ENCODE measurements around the gene MLEC.
"Not testable (repeated sequence)": the region's sequence is repeated elsewhere in the genome, so short reads cannot be mapped to it uniquely, and the experiment has no call there.

Gene MLEC

DNA sequence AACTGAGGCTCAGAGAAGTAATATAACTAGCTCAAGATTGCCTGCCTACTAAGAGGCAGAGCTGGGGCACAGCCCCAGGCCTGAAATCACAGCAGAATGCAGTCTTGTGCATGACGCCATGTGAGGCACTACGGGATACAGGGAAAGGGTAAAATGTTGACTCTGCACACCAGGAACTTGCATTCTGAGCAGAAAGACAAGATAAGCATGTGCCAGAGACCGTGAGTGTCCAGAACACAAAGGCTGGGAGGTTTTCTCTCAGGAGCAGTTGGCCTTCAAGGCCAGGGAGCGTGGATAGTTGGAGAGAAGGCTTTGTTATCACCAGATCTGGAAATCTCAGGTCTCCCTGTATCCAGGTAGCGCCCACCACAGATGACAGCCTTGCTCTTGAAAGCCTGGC lies 23.2 kb upstream of the MLEC start:
- no peak for DNase-seq

- peak; percentile 44 for DNase-seq
These were observed 20.2 kb upstream of the MLEC start for GRCh38 chr12:120666571-120667390.

DNA sequence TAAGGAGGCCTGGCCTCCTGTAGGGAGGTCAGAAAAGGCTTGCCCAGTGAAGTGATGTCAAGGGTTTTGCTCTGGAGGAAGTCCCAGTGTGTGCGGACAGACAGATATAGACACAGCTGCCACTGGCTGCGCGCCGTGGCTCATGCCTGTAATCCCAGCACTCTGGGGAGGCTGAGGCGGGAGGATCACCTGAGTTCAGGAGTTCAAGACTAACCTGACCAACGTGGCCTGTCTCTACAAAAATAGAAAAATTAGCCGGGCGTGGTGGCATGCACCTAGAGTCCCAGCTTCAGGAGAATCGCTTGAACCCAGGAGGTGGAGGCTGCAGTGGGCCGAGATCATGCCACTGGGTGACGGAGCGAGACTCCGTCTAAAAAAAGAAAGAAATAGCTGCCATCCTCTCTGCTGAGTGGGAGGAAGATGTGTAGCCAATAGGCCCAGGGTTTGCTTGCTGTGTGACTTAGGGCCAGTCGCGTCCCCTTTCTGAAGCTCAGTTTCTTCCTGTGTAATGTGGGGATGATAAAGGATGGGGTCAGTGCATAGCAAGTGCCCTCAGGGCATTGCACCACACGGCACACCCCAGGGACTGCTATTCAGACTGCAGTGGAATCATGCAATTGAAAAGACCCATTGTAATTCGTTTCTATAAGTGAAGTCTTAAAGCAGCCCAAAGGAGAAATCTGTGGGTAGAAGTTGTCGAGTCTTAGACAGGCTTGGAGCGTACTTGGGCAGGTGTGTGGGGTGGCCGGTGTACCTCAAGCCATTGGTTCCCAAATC lies 18.7 kb upstream of the MLEC start:
- no peak for DNase-seq

- peak; percentile 56 for DNase-seq
These were observed 17.8 kb upstream of the MLEC start for GRCh38 chr12:120668868-120669840.

DNA sequence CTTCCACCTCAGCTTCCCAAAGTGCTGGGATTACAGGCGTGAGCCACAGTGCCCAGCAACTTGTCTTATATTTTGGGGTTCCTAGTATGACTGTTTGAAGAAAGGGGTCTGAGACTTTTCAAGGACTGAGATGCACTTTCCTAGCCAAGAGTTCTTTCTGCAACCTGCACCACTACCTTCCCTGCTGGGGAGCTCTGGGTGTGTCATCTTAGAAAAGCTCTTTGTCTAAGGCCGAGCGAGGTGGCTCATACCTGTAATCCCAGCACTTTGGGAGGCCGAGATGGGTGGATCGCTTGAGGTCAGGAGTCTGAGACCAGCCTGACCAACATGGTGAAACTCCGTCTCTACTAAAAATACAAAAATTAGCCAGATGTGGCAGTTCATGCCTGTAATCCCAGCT lies 16.7 kb upstream of the MLEC start:
- DNase-seq: not testable (repeated sequence)

GRCh38 chr12:120670667-120671066 lies 16.3 kb upstream of the MLEC start:
- DNase-seq: no peak

- DNase-seq: no peak
These were observed 12.8 kb upstream of the MLEC start for GRCh38 chr12:120674097-120674636.

- no peak for DNase-seq
These were observed 9.0 kb upstream of the MLEC start for GRCh38 chr12:120677765-120678473.

DNA sequence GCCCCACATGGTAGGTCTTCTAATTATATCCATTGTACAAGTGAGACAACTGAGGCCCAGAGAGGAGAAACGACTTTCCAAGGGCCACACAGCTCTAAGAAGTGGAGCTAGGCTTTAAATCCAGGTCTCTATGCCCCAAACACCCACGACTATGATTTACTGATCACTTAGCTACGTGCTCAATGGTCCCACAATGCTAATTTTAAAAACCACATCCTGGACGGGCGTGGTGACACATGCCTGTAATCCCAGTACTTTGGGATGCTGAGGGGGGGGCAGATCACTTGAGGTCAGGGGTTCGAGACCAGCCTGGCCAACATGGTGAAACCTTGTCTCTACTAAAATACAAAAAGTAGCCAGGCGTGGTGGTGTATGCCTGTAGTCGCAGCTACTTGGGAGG lies 8.4 kb upstream of the MLEC start:
- no peak for DNase-seq

- DNase-seq: no peak
These were observed 6.7 kb upstream of the MLEC start for GRCh38 chr12:120680165-120680738.

- DNase-seq: no peak
These were observed 2.4 kb upstream of the MLEC start for GRCh38 chr12:120684523-120684932.

GRCh38 chr12:120685522-120685921 lies 1.4 kb upstream of the MLEC start:
- DNase-seq: no peak

DNA sequence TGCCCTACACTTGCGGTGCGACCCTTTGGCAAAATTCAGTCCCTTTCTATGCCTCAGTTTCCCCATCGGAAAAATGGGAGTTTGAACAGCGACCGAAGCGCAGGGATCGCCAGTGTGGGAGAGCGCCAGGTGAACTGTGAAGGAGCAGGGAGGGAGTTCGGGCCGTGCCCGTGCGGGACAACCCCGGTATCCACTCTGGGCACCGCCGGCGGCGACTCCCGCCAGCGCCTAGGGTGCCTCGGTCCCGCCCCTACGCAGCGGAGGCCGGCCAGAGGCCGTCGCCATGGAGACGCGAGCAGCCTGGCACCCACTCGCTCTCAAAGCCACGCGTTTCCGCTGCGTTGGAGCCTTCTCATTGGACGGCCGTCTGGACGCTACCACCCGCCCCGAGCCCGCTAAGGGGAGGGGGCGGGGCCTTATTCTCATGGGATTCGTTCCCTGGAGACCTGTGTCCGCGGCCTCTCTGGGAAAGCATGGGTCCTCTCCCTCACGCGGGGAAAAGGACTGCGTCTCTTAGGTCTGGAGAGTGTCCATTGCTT lies 729 bp upstream of the MLEC start:
- peak; percentile 95 for DNase-seq

GRCh38 chr12:120687578-120688289 lies 785 bp downstream of the MLEC start:
- DNase-seq: peak; percentile 39

GRCh38 chr12:120688527-120689071 lies 1.6 kb downstream of the MLEC start:
- no peak for DNase-seq

DNA sequence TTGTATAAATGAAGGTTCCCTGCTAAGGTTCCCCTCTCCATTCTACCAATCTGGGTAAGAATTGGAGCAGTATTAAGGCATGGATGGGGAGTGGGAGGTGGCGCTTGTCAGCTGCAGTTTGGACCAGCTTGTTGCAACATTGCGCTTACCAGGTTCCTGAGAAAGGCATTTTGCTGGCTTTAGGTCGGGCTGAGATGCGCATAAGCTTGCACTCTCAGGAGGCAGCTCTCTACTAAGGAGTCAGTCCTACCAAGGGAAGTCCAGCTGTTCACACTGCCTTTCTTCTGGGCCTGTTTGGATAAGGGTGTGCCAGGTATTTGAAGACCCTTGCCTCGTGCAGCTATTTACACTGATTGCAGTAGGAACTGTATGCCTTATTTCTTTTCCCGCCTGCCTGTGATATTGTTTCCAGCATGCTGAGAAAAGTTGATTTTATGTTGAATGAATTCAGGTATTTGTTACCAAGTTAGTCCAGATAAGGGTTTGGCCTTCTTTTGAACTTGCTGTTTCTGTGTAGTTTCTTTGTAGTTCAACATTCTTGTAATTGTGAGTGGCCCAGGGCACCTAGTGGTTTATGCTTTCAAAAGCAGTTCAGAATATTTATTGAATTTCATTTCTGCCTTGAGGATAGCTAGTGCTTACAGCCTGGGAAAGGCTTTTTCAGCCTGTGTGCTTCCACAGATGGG lies 2.6 kb downstream of the MLEC start:
- DNase-seq: no peak

DNA sequence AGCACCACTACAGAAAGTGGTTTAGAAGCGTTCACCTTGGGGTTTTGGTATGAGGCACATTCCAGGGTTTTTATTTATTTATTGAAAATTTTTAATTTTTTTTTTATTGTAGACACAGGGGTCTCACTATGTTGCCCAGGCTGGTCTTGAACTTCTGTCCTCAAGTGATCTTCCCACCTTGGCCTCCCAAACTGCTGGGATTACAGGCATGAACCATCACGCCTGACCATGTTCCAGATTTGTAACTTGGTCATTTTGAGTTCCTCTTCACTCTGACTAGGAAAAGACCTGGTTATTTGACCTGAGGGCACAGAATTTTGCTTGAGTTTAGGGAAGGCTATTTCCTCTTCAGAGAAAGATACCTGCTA lies 3.1 kb downstream of the MLEC start:
- DNase-seq: no peak

DNA sequence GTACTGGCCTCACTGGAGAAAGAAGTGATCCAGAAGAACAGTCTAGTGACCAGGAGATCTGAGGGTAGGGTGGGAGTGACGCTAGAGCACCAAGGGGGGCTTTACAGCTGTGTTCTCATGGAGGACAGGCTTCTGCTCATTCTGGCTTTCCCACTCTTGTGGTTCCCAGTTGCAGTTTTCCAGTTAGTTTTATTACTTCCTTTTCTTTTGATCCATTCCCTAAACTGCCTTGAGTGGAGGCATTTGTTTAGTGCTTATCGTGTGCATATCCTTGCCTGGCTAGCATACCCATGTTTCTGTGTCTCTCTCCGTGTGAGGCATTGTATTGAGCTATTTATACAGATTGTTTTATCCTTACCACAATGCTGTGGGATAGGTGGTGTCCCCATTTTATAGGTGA lies 4.0 kb downstream of the MLEC start:
- no peak for DNase-seq

GRCh38 chr12:120692524-120693033 lies 5.6 kb downstream of the MLEC start:
- no peak for DNase-seq

- DNase-seq: no peak
These were observed 6.9 kb downstream of the MLEC start for GRCh38 chr12:120693848-120694247.

All from right hindlimb (tissue), 1 donor.